Measurements from ENCODE around the gene APLP2.

Gene APLP2

DNA sequence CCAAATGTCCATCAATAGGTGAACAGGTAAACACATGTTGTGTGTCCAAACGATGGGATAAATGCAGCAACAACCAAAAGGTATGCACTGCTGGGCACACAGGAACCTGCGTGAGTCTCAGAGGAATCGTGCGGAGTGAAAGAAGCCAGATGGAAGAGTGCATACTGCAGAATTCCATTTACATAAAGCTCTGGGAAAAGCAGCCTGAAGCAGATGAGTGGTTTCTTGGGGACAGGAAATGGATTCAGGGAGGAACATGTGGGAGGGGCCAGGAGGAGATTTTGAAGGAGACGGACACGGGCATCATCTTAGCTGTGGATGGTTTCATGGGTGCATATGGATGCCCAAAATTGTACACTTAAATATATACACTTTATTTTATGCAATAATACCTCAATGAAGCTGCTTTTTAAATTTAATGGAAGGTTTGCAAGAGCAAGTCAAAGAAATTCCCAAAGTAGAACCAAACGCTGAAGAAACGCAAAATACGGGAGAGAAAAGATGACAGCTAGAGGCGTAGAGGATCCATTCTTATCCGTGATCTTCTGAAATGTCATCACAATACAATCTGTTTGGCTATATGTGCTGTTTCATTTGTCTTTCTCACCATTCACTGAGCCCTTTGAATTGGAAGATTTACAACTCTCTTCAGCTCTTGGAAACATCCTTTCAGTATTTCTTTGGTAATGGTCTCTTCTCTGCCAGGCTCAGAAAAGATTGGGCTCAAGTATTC, 114.3 kb downstream of the APLP2 start:
- ChIA-PET CTCF (no interaction called here), POLR2A (no interaction called here)
- no peak for DNase-seq
- Histone ChIP-seq H3K9me3 (ENCODE audit: control extremely low read depth in 1 of 5, control insufficient read depth in 4 of 5, insufficient read depth in 2 of 5, low read depth in 1 of 5, low read length in 4 of 5) (no peaks in the 10 kb centered on the region), H3K27me3 (replicated peaks in 2 of 5; ENCODE audit: control insufficient read depth in 4 of 5, insufficient read depth in 5 of 5, low read length in 4 of 5) (peaks cover 0 to 3% (median 0%) of the 10 kb centered on the region in 5 experiments), H3K4me1 (ENCODE audit: control extremely low read depth in 1 of 4, control insufficient read depth in 4 of 4, insufficient read depth in 4 of 4, low read length in 3 of 4) (no peaks in the 10 kb centered on the region), H3K36me3 (ENCODE audit: control insufficient read depth in 4 of 4, insufficient read depth in 4 of 4, low read length in 3 of 4) (no peaks in the 10 kb centered on the region), H3K27ac (ENCODE audit: insufficient read depth in 1 of 2, low read depth in 1 of 2, low read length in 2 of 2, poor library complexity in 1 of 2, severe bottlenecking in 2 of 2) (no peak overlapping the region), H3K4me3 (ENCODE audit: control insufficient read depth in 1 of 7, extremely low read depth in 1 of 7, insufficient read depth in 4 of 7, low read depth in 2 of 7, low read length in 6 of 7) (no peak overlapping the region)
- WGBS (ENCODE audit: insufficient coverage): 98% methylated on average over 7 of the region's 11 CpGs

GRCh38 chr11:130187096-130187495, 117.4 kb downstream of the APLP2 start:
- Histone ChIP-seq H3K4me3 (ENCODE audit: control insufficient read depth in 1 of 7, extremely low read depth in 1 of 7, insufficient read depth in 4 of 7, low read depth in 2 of 7, low read length in 6 of 7) (no peak overlapping the region), H3K27me3 (replicated peaks in 2 of 5; ENCODE audit: control insufficient read depth in 4 of 5, insufficient read depth in 5 of 5, low read length in 4 of 5) (no peaks in the 10 kb centered on the region), H3K4me1 (ENCODE audit: control extremely low read depth in 1 of 4, control insufficient read depth in 4 of 4, insufficient read depth in 4 of 4, low read length in 3 of 4) (no peaks in the 10 kb centered on the region), H3K36me3 (ENCODE audit: control insufficient read depth in 4 of 4, insufficient read depth in 4 of 4, low read length in 3 of 4) (no peaks in the 10 kb centered on the region), H3K9me3 (ENCODE audit: control extremely low read depth in 1 of 5, control insufficient read depth in 4 of 5, insufficient read depth in 2 of 5, low read depth in 1 of 5, low read length in 4 of 5) (no peaks in the 10 kb centered on the region), H3K27ac (ENCODE audit: insufficient read depth in 1 of 2, low read depth in 1 of 2, low read length in 2 of 2, poor library complexity in 1 of 2, severe bottlenecking in 2 of 2) (no peak overlapping the region)
- ChIA-PET CTCF (no interaction called here), POLR2A (no interaction called here)
- DNase-seq: no peak
- WGBS (ENCODE audit: insufficient coverage): 97% methylated on average over 13 of the region's 13 CpGs

GRCh38 chr11:130188047-130188446, 118.4 kb downstream of the APLP2 start:
- POLR2A ChIA-PET: no interaction called here
- Histone ChIP-seq H3K27ac (ENCODE audit: insufficient read depth in 1 of 2, low read depth in 1 of 2, low read length in 2 of 2, poor library complexity in 1 of 2, severe bottlenecking in 2 of 2) (no peak overlapping the region), H3K36me3 (ENCODE audit: control insufficient read depth in 4 of 4, insufficient read depth in 4 of 4, low read length in 3 of 4) (no peaks in the 10 kb centered on the region), H3K9me3 (ENCODE audit: control extremely low read depth in 1 of 5, control insufficient read depth in 4 of 5, insufficient read depth in 2 of 5, low read depth in 1 of 5, low read length in 4 of 5) (no peaks in the 10 kb centered on the region), H3K27me3 (replicated peaks in 2 of 5; ENCODE audit: control insufficient read depth in 4 of 5, insufficient read depth in 5 of 5, low read length in 4 of 5) (no peaks in the 10 kb centered on the region), H3K4me3 (ENCODE audit: control insufficient read depth in 1 of 7, extremely low read depth in 1 of 7, insufficient read depth in 4 of 7, low read depth in 2 of 7, low read length in 6 of 7) (no peak overlapping the region), H3K4me1 (ENCODE audit: control extremely low read depth in 1 of 4, control insufficient read depth in 4 of 4, insufficient read depth in 4 of 4, low read length in 3 of 4) (no peaks in the 10 kb centered on the region)
- DNase-seq: no peak
- CTCF ChIA-PET: no interaction called here
- WGBS (ENCODE audit: insufficient coverage): 95% methylated on average over 8 of the region's 14 CpGs

- Histone ChIP-seq H3K36me3 (ENCODE audit: control insufficient read depth in 4 of 4, insufficient read depth in 4 of 4, low read length in 3 of 4) (no peaks in the 10 kb centered on the region), H3K4me1 (ENCODE audit: control extremely low read depth in 1 of 4, control insufficient read depth in 4 of 4, insufficient read depth in 4 of 4, low read length in 3 of 4) (no peaks in the 10 kb centered on the region), H3K27me3 (replicated peaks in 2 of 5; ENCODE audit: control insufficient read depth in 4 of 5, insufficient read depth in 5 of 5, low read length in 4 of 5) (no peaks in the 10 kb centered on the region), H3K27ac (ENCODE audit: insufficient read depth in 1 of 2, low read depth in 1 of 2, low read length in 2 of 2, poor library complexity in 1 of 2, severe bottlenecking in 2 of 2) (no peak overlapping the region), H3K4me3 (ENCODE audit: control insufficient read depth in 1 of 7, extremely low read depth in 1 of 7, insufficient read depth in 4 of 7, low read depth in 2 of 7, low read length in 6 of 7) (no peak overlapping the region), H3K9me3 (ENCODE audit: control extremely low read depth in 1 of 5, control insufficient read depth in 4 of 5, insufficient read depth in 2 of 5, low read depth in 1 of 5, low read length in 4 of 5) (no peaks in the 10 kb centered on the region)
- 95% methylated on average over 19 of the region's 19 CpGs for WGBS (ENCODE audit: insufficient coverage)
- DNase-seq: no peak
- POLR2A ChIA-PET: no interaction called here
- CTCF ChIA-PET: no interaction called here
Measured at GRCh38 chr11:130188585-130189347, 119.1 kb downstream of the APLP2 start.

GRCh38 chr11:130189492-130190210, 120.0 kb downstream of the APLP2 start:
- no peak overlapping the region for H3K27ac ChIP-seq (ENCODE audit: insufficient read depth in 1 of 2, low read depth in 1 of 2, low read length in 2 of 2, poor library complexity in 1 of 2, severe bottlenecking in 2 of 2)

DNA sequence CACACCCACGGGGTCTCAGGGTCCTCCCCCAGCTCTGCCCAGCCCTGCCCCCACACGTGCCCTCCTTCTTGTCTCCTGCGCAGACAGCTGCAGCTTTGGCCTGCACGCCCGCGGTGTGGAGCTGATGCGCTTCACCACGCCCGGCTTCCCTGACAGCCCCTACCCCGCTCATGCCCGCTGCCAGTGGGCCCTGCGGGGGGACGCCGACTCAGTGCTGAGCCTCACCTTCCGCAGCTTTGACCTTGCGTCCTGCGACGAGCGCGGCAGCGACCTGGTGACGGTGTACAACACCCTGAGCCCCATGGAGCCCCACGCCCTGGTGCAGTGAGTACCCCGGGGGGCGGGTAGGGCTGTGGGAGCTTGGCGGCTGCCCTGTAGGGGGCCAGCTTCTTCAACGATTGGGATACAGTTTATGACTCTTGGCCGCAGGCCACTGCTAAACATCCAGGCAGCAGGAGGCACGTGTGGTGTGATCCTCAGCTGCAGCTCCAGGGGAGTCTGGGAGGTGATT, 120.7 kb downstream of the APLP2 start:
- POLR2A ChIA-PET: no interaction called here
- H3K36me3 ChIP-seq (ENCODE audit: control insufficient read depth in 4 of 4, insufficient read depth in 4 of 4, low read length in 3 of 4): no peaks in the 10 kb centered on the region

More at GRCh38 chr11:130189492-130190210, 120.0 kb downstream of the APLP2 start:
- Histone ChIP-seq H3K4me3 (ENCODE audit: control insufficient read depth in 1 of 7, extremely low read depth in 1 of 7, insufficient read depth in 4 of 7, low read depth in 2 of 7, low read length in 6 of 7) (no peak overlapping the region), H3K4me1 (ENCODE audit: control extremely low read depth in 1 of 4, control insufficient read depth in 4 of 4, insufficient read depth in 4 of 4, low read length in 3 of 4) (no peaks in the 10 kb centered on the region), H3K9me3 (ENCODE audit: control extremely low read depth in 1 of 5, control insufficient read depth in 4 of 5, insufficient read depth in 2 of 5, low read depth in 1 of 5, low read length in 4 of 5) (no peaks in the 10 kb centered on the region), H3K36me3 (ENCODE audit: control insufficient read depth in 4 of 4, insufficient read depth in 4 of 4, low read length in 3 of 4) (no peaks in the 10 kb centered on the region), H3K27me3 (replicated peaks in 2 of 5; ENCODE audit: control insufficient read depth in 4 of 5, insufficient read depth in 5 of 5, low read length in 4 of 5) (no peaks in the 10 kb centered on the region)
- DNase-seq: no peak
- CTCF ChIA-PET: no interaction called here
- 96% methylated on average over 26 of the region's 32 CpGs for WGBS (ENCODE audit: insufficient coverage)
- POLR2A ChIA-PET: no interaction called here

More for the DNA sequence above, 120.7 kb downstream of the APLP2 start:
- no peak for DNase-seq
- CTCF ChIA-PET: interaction anchor here (0.9 to 1.3 kb wide), 2 partner anchors 11 to 23 kb away, joined by 3 to 4 read pairs; no protein-coding TSS in a partner anchor
- Histone ChIP-seq H3K4me3 (ENCODE audit: control insufficient read depth in 1 of 7, extremely low read depth in 1 of 7, insufficient read depth in 4 of 7, low read depth in 2 of 7, low read length in 6 of 7) (no peak overlapping the region), H3K27me3 (replicated peaks in 2 of 5; ENCODE audit: control insufficient read depth in 4 of 5, insufficient read depth in 5 of 5, low read length in 4 of 5) (no peaks in the 10 kb centered on the region), H3K9me3 (ENCODE audit: control extremely low read depth in 1 of 5, control insufficient read depth in 4 of 5, insufficient read depth in 2 of 5, low read depth in 1 of 5, low read length in 4 of 5) (no peaks in the 10 kb centered on the region), H3K27ac (ENCODE audit: insufficient read depth in 1 of 2, low read depth in 1 of 2, low read length in 2 of 2, poor library complexity in 1 of 2, severe bottlenecking in 2 of 2) (no peak overlapping the region), H3K4me1 (ENCODE audit: control extremely low read depth in 1 of 4, control insufficient read depth in 4 of 4, insufficient read depth in 4 of 4, low read length in 3 of 4) (no peaks in the 10 kb centered on the region)
- WGBS (ENCODE audit: insufficient coverage): 94% methylated on average over 26 of the region's 29 CpGs
